Esophagus (tissue), 2 donors: ENCODE results near the gene HYCC2. TPM values are rescaled to one million over a fixed set of nuclear protein-coding genes. Genes with fewer than 3 reads are reported as not detected.

Experiments
- H3K27ac ChIP-seq, 2 donors: one replicate each; pipeline ENCODE4 v1.5.1; 2013; ENCODE audit warnings: low read depth in 2 of 2, mild to moderate bottlenecking in 2 of 2, inconsistent platforms in 1 of 2, low read length in 1 of 2, moderate library complexity in 1 of 2
- H3K27me3 ChIP-seq, 2 donors: one replicate each; pipeline ENCODE4 v1.6.1; 2013; ENCODE audit warnings: low read length in 2 of 2, control low read depth in 1 of 2, mild to moderate bottlenecking in 1 of 2; ENCODE audit not compliant: insufficient read depth in 2 of 2, control insufficient read depth in 1 of 2
- H3K36me3 ChIP-seq, 2 donors: one replicate each; pipeline ENCODE4 v1.6.1; 2013; ENCODE audit warnings: low read length in 1 of 2; ENCODE audit not compliant: control insufficient read depth in 2 of 2, insufficient read depth in 2 of 2
- H3K4me1 ChIP-seq, 2 donors: one replicate each; pipeline ENCODE4 v1.6.1; 2013; ENCODE audit warnings: low read length in 1 of 2; ENCODE audit not compliant: control insufficient read depth in 2 of 2, insufficient read depth in 2 of 2
- H3K4me3 ChIP-seq, 2 donors: one replicate each; pipeline ENCODE4 v1.5.1; 2013; ENCODE audit warnings: low read length in 2 of 2, mild to moderate bottlenecking in 2 of 2, low read depth in 1 of 2, moderate library complexity in 1 of 2
- H3K9me3 ChIP-seq, 2 donors: one replicate each; pipeline ENCODE4 v1.6.1; 2013; ENCODE audit warnings: mild to moderate bottlenecking in 2 of 2, low read depth in 1 of 2, low read length in 1 of 2, moderate library complexity in 1 of 2; ENCODE audit not compliant: control insufficient read depth in 2 of 2, insufficient read depth in 1 of 2
- WGBS, 2 donors: extraction: QIAGEN DNeasy Blood & Tissue Kit; methylation state at CpG; one replicate each; pipeline ENCODE4 v1.1.7; 2013; 5-methylcytosine and 5-hydroxymethylcytosine counted together
- polyA plus RNA-seq, 2 donors: library from polyadenylated mRNA; stranded (reverse); fragments of 200-250 nt; gene quantifications; one replicate each; pipeline ENCODE4 v1.2.3, GENCODE V29; 2013
- donor health status: healthy with polysubstance abuse.
- donor health status: Bipolar disorder and iron deficiency.

Gene HYCC2
- polyA plus RNA-seq, 2 donors, result 2.8 to 8.4 TPM

DNA sequence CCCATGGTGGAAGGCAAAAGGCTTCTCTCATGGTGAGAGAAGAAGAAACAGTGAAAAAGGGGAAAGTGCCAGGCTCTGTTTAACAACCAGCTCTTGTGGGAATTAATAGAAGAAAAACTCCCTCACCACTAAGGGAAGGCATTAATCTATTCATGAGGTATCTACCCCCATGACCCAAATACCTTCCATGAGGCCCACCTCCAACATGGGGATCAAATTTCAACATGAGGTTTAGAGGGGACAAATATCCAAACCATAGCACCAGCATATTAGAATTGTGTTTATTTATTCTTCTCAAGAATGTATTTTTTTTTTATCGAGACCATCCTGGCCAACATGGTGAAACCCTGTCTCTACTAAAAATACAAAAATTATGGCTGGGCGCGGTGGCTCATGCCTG, 39.6 kb upstream of the HYCC2 start:
- H3K36me3 ChIP-seq, result no peaks in the 10 kb centered on the region
- no peak overlapping the region for H3K4me3 ChIP-seq
- H3K27me3 ChIP-seq, result no peaks in the 10 kb centered on the region
- no peaks in the 10 kb centered on the region for H3K4me1 ChIP-seq
- no peak overlapping the region for H3K27ac ChIP-seq
- H3K9me3 ChIP-seq, result no peaks in the 10 kb centered on the region
- WGBS, 2 donors, result 94 to 96% methylated on average over 3 of the region's 3 CpGs

DNA sequence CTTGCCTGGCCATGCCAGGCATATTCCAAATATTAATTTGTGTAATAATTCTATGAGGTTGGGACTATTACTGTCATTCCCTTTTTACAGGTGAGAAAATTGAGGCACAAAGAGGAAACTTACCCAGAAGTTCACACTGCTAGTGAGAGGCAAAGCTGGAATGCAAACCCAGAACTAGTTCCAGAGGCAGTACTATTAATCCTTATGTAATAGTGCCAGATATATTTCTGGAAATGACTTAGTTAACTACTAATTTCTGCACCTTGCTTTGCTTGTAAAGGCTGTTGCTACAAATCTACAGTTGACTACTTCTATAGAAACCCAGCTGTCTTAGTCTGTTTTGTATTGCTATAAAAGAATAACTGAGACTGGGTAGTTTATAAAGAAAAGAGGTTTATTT, 39.1 kb upstream of the HYCC2 start:
- Histone ChIP-seq H3K27ac (no peak overlapping the region), H3K36me3 (no peaks in the 10 kb centered on the region), H3K4me1 (no peaks in the 10 kb centered on the region), H3K4me3 (no peak overlapping the region), H3K27me3 (no peaks in the 10 kb centered on the region), H3K9me3 (no peaks in the 10 kb centered on the region)

DNA sequence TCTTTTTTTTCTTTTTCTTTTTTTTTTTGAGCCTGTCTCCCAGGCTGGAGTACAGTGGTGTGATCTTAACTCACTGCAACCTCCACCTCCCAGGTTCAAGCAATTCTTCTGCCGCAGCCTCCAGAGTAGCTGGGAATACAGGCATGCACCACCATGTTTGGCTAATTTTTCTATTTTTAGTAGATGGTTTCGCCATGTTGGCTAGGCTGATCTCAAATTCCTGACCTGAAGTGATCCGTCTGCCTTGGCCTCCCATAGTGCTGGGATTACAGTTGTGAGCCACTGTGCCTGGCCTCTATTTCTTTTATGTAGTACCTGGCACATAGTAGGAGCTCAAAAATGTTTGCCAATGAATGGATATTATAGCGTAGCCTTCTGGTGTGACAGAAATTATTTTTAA, 37.7 kb upstream of the HYCC2 start:
- H3K27me3 ChIP-seq, result no peaks in the 10 kb centered on the region
- no peaks in the 10 kb centered on the region for H3K9me3 ChIP-seq
- H3K36me3 ChIP-seq, result no peaks in the 10 kb centered on the region
- H3K4me3 ChIP-seq, result no peak overlapping the region
- H3K27ac ChIP-seq, result no peak overlapping the region
- H3K4me1 ChIP-seq, result no peaks in the 10 kb centered on the region
- 94 to 98% methylated on average over 4 of the region's 4 CpGs for WGBS, 2 donors

GRCh38 chr2:201108341-201108740, 36.9 kb upstream of the HYCC2 start:
- Histone ChIP-seq H3K4me1 (no peaks in the 10 kb centered on the region), H3K36me3 (no peaks in the 10 kb centered on the region), H3K4me3 (no peak overlapping the region), H3K27ac (no peak overlapping the region), H3K27me3 (no peaks in the 10 kb centered on the region), H3K9me3 (no peaks in the 10 kb centered on the region)
- WGBS, 2 donors, result 90 to 94% methylated on average over 2 of the region's 2 CpGs

DNA sequence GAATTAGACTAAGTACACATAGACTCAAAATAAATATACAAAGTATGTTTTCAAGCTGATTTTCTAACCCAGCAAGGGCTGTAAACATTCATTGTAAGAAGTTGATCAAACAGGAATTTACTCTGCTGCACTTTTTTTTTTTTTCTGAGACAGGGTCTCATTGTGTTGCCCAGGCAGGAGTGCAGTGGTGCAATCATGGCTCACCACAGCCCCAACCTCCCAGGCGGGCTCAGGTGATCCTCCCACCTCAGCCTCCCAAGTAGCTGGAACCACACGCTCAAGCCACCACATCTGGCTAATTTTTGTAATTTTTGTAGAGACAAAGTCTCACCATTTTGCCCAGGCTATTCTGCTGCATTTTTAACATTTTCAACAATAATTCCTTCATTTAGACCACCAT, 36.2 kb upstream of the HYCC2 start:
- Histone ChIP-seq H3K9me3 (no peaks in the 10 kb centered on the region), H3K4me3 (no peak overlapping the region), H3K4me1 (no peaks in the 10 kb centered on the region), H3K36me3 (no peaks in the 10 kb centered on the region), H3K27ac (no peak overlapping the region), H3K27me3 (no peaks in the 10 kb centered on the region)
- WGBS, 2 donors, result 95 to 96% methylated on average over 2 of the region's 2 CpGs

GRCh38 chr2:201105759-201106158, 34.3 kb upstream of the HYCC2 start:
- no peaks in the 10 kb centered on the region for H3K4me1 ChIP-seq
- no peak overlapping the region for H3K4me3 ChIP-seq
- 94 to 96% methylated on average over 1 of the region's 1 CpG for WGBS, 2 donors
- no peaks in the 10 kb centered on the region for H3K27me3 ChIP-seq
- H3K36me3 ChIP-seq, result no peaks in the 10 kb centered on the region
- H3K27ac ChIP-seq, result no peak overlapping the region
- H3K9me3 ChIP-seq, result no peaks in the 10 kb centered on the region

- WGBS, 2 donors, result 96 to 97% methylated on average over 3 of the region's 3 CpGs
- no peaks in the 10 kb centered on the region for H3K27me3 ChIP-seq
- no peak overlapping the region for H3K4me3 ChIP-seq
- H3K9me3 ChIP-seq, result no peaks in the 10 kb centered on the region
- no peaks in the 10 kb centered on the region for H3K4me1 ChIP-seq
- H3K27ac ChIP-seq, result no peak overlapping the region
- no peaks in the 10 kb centered on the region for H3K36me3 ChIP-seq
These were observed 29.0 kb upstream of the HYCC2 start for GRCh38 chr2:201100497-201100896.

DNA sequence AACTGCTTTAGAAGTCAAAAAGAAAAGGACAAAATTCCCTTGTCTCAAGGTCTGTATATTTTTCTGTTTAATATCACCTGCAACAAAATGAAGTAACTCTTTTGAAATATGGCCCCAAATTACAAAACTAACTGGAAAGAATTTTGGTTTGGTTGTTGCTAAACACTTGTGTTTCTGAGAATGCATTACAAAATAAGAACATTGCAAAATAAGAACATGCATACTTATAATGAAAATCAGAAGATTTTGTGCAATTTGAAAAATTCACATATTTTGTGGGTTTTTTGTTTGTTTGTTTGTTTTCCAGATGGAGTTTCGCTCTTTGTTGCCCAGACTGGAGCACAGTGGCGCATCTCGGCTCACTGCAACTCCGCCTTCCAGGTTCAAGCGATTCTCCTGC, 22.1 kb upstream of the HYCC2 start:
- no peak overlapping the region for H3K27ac ChIP-seq
- no peaks in the 10 kb centered on the region for H3K27me3 ChIP-seq
- WGBS, 2 donors, result 95 to 97% methylated on average over 5 of the region's 5 CpGs
- no peak overlapping the region for H3K4me3 ChIP-seq
- H3K9me3 ChIP-seq, result no peaks in the 10 kb centered on the region
- no peaks in the 10 kb centered on the region for H3K36me3 ChIP-seq
- H3K4me1 ChIP-seq, result no peaks in the 10 kb centered on the region

GRCh38 chr2:201090574-201090973, 19.1 kb upstream of the HYCC2 start:
- Histone ChIP-seq H3K36me3 (no peaks in the 10 kb centered on the region), H3K27ac (no peak overlapping the region), H3K27me3 (no peaks in the 10 kb centered on the region), H3K4me3 (no peak overlapping the region), H3K4me1 (no peaks in the 10 kb centered on the region), H3K9me3 (no peaks in the 10 kb centered on the region)
- 90 to 94% methylated on average over 4 of the region's 4 CpGs for WGBS, 2 donors

DNA sequence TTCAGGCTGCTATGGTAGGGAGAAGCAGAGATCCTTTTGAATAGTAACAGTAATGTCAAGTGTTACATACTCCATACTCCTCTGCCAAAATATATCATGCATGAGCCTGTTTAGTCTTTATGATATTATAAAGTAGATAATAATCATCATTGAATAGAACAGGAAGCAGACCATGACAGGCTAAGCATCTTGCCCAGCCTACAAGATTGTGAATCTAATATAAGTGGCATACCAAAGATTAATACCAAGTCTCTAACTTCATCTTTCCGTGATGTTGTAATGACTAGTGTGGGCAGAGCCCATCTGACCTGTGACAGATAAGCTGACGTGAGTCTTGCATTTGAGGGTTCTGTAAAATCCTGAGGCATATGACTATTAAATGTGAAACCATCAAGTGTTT, 13.4 kb upstream of the HYCC2 start:
- Histone ChIP-seq H3K4me3 (no peak overlapping the region), H3K36me3 (peaks cover 0 to 5% of the 10 kb centered on the region in 2 donors), H3K27ac (no peak overlapping the region), H3K4me1 (no peaks in the 10 kb centered on the region), H3K27me3 (no peaks in the 10 kb centered on the region), H3K9me3 (no peaks in the 10 kb centered on the region)
- 72 to 77% methylated on average over 2 of the region's 2 CpGs for WGBS, 2 donors
